GM12878 (cell line): ENCODE measurements around the gene CFAP58.

Experiments
- CREB1 ChIP-seq: IDR thresholded peaks from 2 replicates; pipeline ENCODE4 v1.6.1; 2012; ENCODE audit warnings: low read depth, mild to moderate bottlenecking, inconsistent platforms
- POLR2AphosphoS5 ChIP-seq: IDR thresholded peaks from 2 replicates; pipeline ENCODE4 v1.6.1; 2011; ENCODE audit warnings: mild to moderate bottlenecking, low read length, inconsistent platforms
- RAD51 ChIP-seq: fragments of 450-650 bp; IDR thresholded peaks from 2 replicates; pipeline ENCODE4 v1.6.1; 2016; ENCODE audit warnings: moderate library complexity, mild to moderate bottlenecking, inconsistent platforms

DNA sequence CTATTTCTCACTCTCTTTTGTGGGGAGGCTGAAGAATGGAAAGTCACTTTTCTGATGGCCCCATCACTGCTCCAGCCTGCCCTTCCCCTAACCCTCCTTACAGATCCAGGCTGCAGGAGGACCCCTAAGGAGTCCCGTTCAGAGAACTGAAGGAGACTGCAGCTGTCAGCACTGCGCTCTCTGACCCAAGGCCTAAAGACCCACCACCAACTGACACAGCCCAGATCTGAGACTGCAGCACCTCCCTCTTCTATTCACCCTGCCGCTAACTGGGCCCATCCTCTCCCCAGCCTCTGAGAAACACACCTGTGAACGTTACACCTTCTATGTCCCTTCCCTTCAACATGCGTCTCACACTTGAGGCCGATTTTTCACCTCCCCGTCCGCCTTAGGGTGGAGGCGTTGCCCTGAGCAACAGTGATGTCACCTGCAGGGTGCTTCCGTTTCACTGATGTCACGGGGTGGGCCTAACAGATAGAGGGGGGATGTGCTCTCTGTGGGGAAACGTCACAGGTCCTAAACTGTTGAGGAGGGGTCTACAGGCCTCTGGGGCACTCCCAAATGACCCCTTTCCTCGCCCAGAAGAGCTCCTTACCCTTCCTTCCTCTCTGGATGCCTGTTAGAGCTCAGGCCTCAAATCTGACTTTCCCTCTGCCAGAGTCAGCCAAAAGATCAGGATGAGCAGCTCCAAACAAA, 20.5 kb upstream of the CFAP58 start:
- TF ChIP-seq CREB1: no peak
- TF ChIP-seq POLR2AphosphoS5: no peak
- no peak for TF ChIP-seq RAD51
